Tibial artery (tissue), 4 donors: Measurements from ENCODE around the gene SCYL1.

Source experiments
- DNase-seq, 2 donors: peaks; one replicate each; pipeline ENCODE4 v3.0.0-alpha.2; 2019
- H3K27ac ChIP-seq, 2 donors: fragments of 200-600 bp; sonication (generic) in 1 of 2; 1 replicate in 1 of 2; 2 replicates in 1 of 2; pipeline ENCODE4 v1.5.1; 2018 to 2019; ENCODE audit warnings: mild to moderate bottlenecking in 1 of 2
- H3K27me3 ChIP-seq, 2 donors: fragments of 200-600 bp; sonication (generic) in 1 of 2; one replicate each; pipeline versions ENCODE4 v1.5.1 to v1.6.0; 2016 to 2019
- H3K36me3 ChIP-seq, 3 donors: fragments of 200-600 bp; sonication (generic) in 2 of 3; one replicate each; pipeline ENCODE4 v1.5.1; 2016 to 2019; ENCODE audit warnings: mild to moderate bottlenecking in 2 of 3
- H3K4me1 ChIP-seq, 4 donors: fragments of 200-600 bp; sonication (generic) in 2 of 4; 1 replicate in 3 of 4; 2 replicates in 1 of 4; pipeline ENCODE4 v1.5.1; 2016 to 2019
- H3K4me3 ChIP-seq, 2 donors: fragments of 200-600 bp; sonication (generic) in 1 of 2; 1 replicate in 1 of 2; 2 replicates in 1 of 2; pipeline ENCODE4 v1.5.1; 2018 to 2019; ENCODE audit warnings: mild to moderate bottlenecking in 2 of 2
- H3K9me3 ChIP-seq, 3 donors: fragments of 200-600 bp; sonication (generic) in 1 of 3; one replicate each; pipeline ENCODE4 v1.5.1; 2016 to 2019
- CTCF ChIP-seq, 2 experiments: fragments of 200-600 bp in 1 of 2; fragments of 450-650 bp in 1 of 2; IDR thresholded peaks; one replicate each; pipeline ENCODE4 v1.5.1; 2017 to 2019; ENCODE audit warnings: antibody characterized with exemption in 2 of 2, mild to moderate bottlenecking in 1 of 2, moderate library complexity in 1 of 2
- intact Hi-C: fragments of 100-400 bp; cut with DNase I; formaldehyde crosslinking; loops from one replicate; pipeline ENCODE4 v1.15.0; 2023; ENCODE audit warnings: low total_unique reads

The SCYL1 gene

GRCh38 chr11:65497141-65498041, 27.5 kb upstream of the SCYL1 start:
- intact Hi-C loops = no loop called here
- Histone ChIP-seq H3K36me3 (peaks cover 17 to 22% (median 22%) of the 10 kb centered on the region in 3 donors), H3K27me3 (no peaks in the 10 kb centered on the region), H3K27ac (peak overlapping the region; percentile 99), H3K4me1 (peaks cover 8 to 52% (median 41%) of the 10 kb centered on the region in 4 donors), H3K4me3 (peak overlapping the region; percentile 74 to 86), H3K9me3 (no peaks in the 10 kb centered on the region)
- TF ChIP-seq CTCF (IDR thresholded peaks at IDR 0.05) = no peak
- DNase-seq = peak; percentile 98 to 99

GRCh38 chr11:65498042-65498726, 26.7 kb upstream of the SCYL1 start:
- Histone ChIP-seq H3K4me3 (peak overlapping the region; percentile 74 to 86), H3K27ac (peak overlapping the region; percentile 99), H3K4me1 (peaks cover 8 to 44% (median 33%) of the 10 kb centered on the region in 4 donors), H3K27me3 (no peaks in the 10 kb centered on the region), H3K9me3 (no peaks in the 10 kb centered on the region), H3K36me3 (peaks cover 25 to 30% (median 30%) of the 10 kb centered on the region in 3 donors)
- DNase-seq = peak; percentile 60 to 74
- no peak for TF ChIP-seq CTCF (IDR thresholded peaks at IDR 0.05)
- intact Hi-C loops = no loop called here

- H3K36me3 ChIP-seq = peaks cover 29 to 35% (median 35%) of the 10 kb centered on the region in 3 donors
- H3K9me3 ChIP-seq = no peaks in the 10 kb centered on the region
- H3K4me1 ChIP-seq = peaks cover 8 to 40% (median 28%) of the 10 kb centered on the region in 4 donors
- no peaks in the 10 kb centered on the region for H3K27me3 ChIP-seq
- H3K4me3 ChIP-seq = peak overlapping the region; percentile 74 to 86
- peak overlapping the region; percentile 99 for H3K27ac ChIP-seq
- no peak for TF ChIP-seq CTCF (IDR thresholded peaks at IDR 0.05)
- DNase-seq = no peak
- intact Hi-C loops = no loop called here
These were observed 26.2 kb upstream of the SCYL1 start for GRCh38 chr11:65498727-65498976.

GRCh38 chr11:65498977-65499712, 25.7 kb upstream of the SCYL1 start, which contains the start of gene MALAT1:
TSS of gene MALAT1 (plus strand) at chr11:65499045.
- intact Hi-C loops = no loop called here
- Histone ChIP-seq H3K9me3 (no peaks in the 10 kb centered on the region), H3K4me1 (peaks cover 8 to 35% (median 23%) of the 10 kb centered on the region in 4 donors), H3K36me3 (peaks cover 34 to 40% (median 40%) of the 10 kb centered on the region in 3 donors), H3K4me3 (peak within 1 kb of the TSS; percentile 74 to 86), H3K27me3 (no peaks in the 10 kb centered on the region), H3K27ac (peak within 1 kb of the TSS; percentile 99)
- TF ChIP-seq CTCF (IDR thresholded peaks at IDR 0.05) = peak in 1 of 2 experiments; percentile 27
- peak; percentile 92 to 95 for DNase-seq

- H3K4me1 ChIP-seq = peaks cover 8 to 33% (median 20%) of the 10 kb centered on the region in 4 donors
- H3K9me3 ChIP-seq = no peaks in the 10 kb centered on the region
- H3K27me3 ChIP-seq = no peaks in the 10 kb centered on the region
- peak overlapping the region; percentile 99 for H3K27ac ChIP-seq
- peaks cover 41 to 47% (median 47%) of the 10 kb centered on the region in 3 donors for H3K36me3 ChIP-seq
- DNase-seq = no peak
- H3K4me3 ChIP-seq = peak overlapping the region; percentile 74 to 86
- TF ChIP-seq CTCF (IDR thresholded peaks at IDR 0.05) = no peak
- intact Hi-C loops = no loop called here
These were observed 25.0 kb upstream of the SCYL1 start for GRCh38 chr11:65499713-65500386.
